Hepatocyte (in vitro differentiated cells): Measurements from ENCODE around the gene HS3ST1. TPM values are rescaled to one million over a fixed set of nuclear protein-coding genes. Genes with fewer than 3 reads are reported as not detected.
"Not testable (repeated sequence)": the region's sequence is repeated elsewhere in the genome, so short reads cannot be mapped to it uniquely, and the experiment has no call there.

ENCODE experiments used
- DNase-seq: peaks from one replicate; pipeline ENCODE4 v3.0.0-alpha.2; 2016; ENCODE audit warnings: low spot score
- H2AFZ ChIP-seq: fragments of 200-600 bp; sonication (generic); 2 replicates; pipeline ENCODE4 v1.6.0; 2016; ENCODE audit warnings: antibody characterized with exemption, mild to moderate bottlenecking
- H3K27ac ChIP-seq: fragments of 200-600 bp; sonication (generic); 2 replicates; pipeline ENCODE4 v1.5.1; 2016; ENCODE audit warnings: mild to moderate bottlenecking
- H3K27me3 ChIP-seq: fragments of 200-600 bp; sonication (generic); 2 replicates; pipeline ENCODE4 v1.6.1; 2016
- H3K36me3 ChIP-seq: fragments of 200-600 bp; sonication (generic); replicated peaks from 2 replicates; pipeline ENCODE4 v1.5.1; 2016; ENCODE audit warnings: low read depth; ENCODE audit not compliant: insufficient read depth
- H3K4me1 ChIP-seq: fragments of 200-600 bp; sonication (generic); 2 replicates; pipeline ENCODE4 v1.5.1; 2016; ENCODE audit warnings: mild to moderate bottlenecking, moderate library complexity; ENCODE audit not compliant: insufficient read depth
- H3K4me2 ChIP-seq: fragments of 200-600 bp; sonication (generic); 2 replicates; pipeline ENCODE4 v1.6.0; 2016
- H3K4me3 ChIP-seq: fragments of 200-600 bp; sonication (generic); 2 replicates; pipeline ENCODE4 v1.5.1; 2016; ENCODE audit warnings: mild to moderate bottlenecking
- H3K79me2 ChIP-seq: fragments of 200-600 bp; sonication (generic); 2 replicates; pipeline ENCODE4 v1.6.0; 2017; ENCODE audit warnings: mild to moderate bottlenecking
- H3K9me2 ChIP-seq: fragments of 200-600 bp; sonication (generic); replicated peaks from 2 replicates; pipeline ENCODE4 v1.6.0; 2017; ENCODE audit warnings: mild to moderate bottlenecking; ENCODE audit not compliant: insufficient read depth
- H3K9me3 ChIP-seq: fragments of 200-600 bp; sonication (generic); 2 replicates; pipeline ENCODE4 v1.5.1; 2016; ENCODE audit warnings: low read depth, mild to moderate bottlenecking
- H4K20me1 ChIP-seq: fragments of 200-600 bp; sonication (generic); 2 replicates; pipeline ENCODE4 v1.6.0; 2016; ENCODE audit warnings: mild to moderate bottlenecking; ENCODE audit not compliant: insufficient read depth, poor library complexity, severe bottlenecking
- EZH2 ChIP-seq: fragments of 200-600 bp; sonication (generic); IDR thresholded peaks from 2 replicates; pipeline ENCODE4 v1.6.1; 2016; ENCODE audit warnings: antibody characterized with exemption, mild to moderate bottlenecking, borderline replicate concordance
- EZH2phosphoT487 ChIP-seq: fragments of 200-600 bp; sonication (generic); IDR thresholded peaks from one replicate; pipeline ENCODE4 v1.6.1; 2018; ENCODE audit warnings: antibody characterized with exemption, mild to moderate bottlenecking, low read depth, moderate library complexity; ENCODE audit not compliant: unreplicated experiment, severe bottlenecking
- WGBS: methylation state at CpG from one replicate; pipeline ENCODE4 v1.1.6; 2016; ENCODE audit warnings: low lambda C conversion rate; ENCODE audit errors: missing lambda C conversion rate; 5-methylcytosine and 5-hydroxymethylcytosine counted together
- polyA plus RNA-seq: library from polyadenylated mRNA; unstranded; fragments of >200 nt; fragmentation: Nextera tagmentation; extraction: Ambion mirVana; gene quantifications from 2 replicates; pipeline ENCODE4 v1.2.1, GENCODE V29; 2016
- total RNA-seq: library from RNA; depleted of rRNA; stranded (reverse); fragments of >200 nt; gene quantifications from 2 replicates; pipeline ENCODE4 v1.2.3, GENCODE V29; 2014
- TF ChIP-seq, protein P1 (sequence below): fragments of 200-600 bp; sonication (generic); IDR thresholded peaks from 2 replicates; pipeline ENCODE4 v1.5.1; 2016; ENCODE audit warnings: antibody characterized with exemption, mild to moderate bottlenecking; ENCODE audit not compliant: poor library complexity

Gene HS3ST1
- total and polyA plus RNA-seq, 2 experiments from 2014 or later = 1.5 to 7.4 TPM

- no peak for DNase-seq
- H2AFZ ChIP-seq = no peak overlapping the region
- no peaks in the 10 kb centered on the region for H3K27me3 ChIP-seq
- WGBS = 91% methylated on average over 5 of the region's 5 CpGs
- no peak overlapping the region for H3K4me2 ChIP-seq
- TF ChIP-seq EZH2 (no peak), EZH2phosphoT487 (no peak)
- TF ChIP-seq, protein P1, sequence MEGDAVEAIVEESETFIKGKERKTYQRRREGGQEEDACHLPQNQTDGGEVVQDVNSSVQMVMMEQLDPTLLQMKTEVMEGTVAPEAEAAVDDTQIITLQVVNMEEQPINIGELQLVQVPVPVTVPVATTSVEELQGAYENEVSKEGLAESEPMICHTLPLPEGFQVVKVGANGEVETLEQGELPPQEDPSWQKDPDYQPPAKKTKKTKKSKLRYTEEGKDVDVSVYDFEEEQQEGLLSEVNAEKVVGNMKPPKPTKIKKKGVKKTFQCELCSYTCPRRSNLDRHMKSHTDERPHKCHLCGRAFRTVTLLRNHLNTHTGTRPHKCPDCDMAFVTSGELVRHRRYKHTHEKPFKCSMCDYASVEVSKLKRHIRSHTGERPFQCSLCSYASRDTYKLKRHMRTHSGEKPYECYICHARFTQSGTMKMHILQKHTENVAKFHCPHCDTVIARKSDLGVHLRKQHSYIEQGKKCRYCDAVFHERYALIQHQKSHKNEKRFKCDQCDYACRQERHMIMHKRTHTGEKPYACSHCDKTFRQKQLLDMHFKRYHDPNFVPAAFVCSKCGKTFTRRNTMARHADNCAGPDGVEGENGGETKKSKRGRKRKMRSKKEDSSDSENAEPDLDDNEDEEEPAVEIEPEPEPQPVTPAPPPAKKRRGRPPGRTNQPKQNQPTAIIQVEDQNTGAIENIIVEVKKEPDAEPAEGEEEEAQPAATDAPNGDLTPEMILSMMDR = no peak
- H4K20me1 ChIP-seq = no peaks in the 10 kb centered on the region
- no peak overlapping the region for H3K4me3 ChIP-seq
- no peaks in the 10 kb centered on the region for H3K36me3 ChIP-seq
- H3K4me1 ChIP-seq = no peaks in the 10 kb centered on the region
- no peaks in the 10 kb centered on the region for H3K9me2 ChIP-seq
- H3K9me3 ChIP-seq = no peaks in the 10 kb centered on the region
- no peaks in the 10 kb centered on the region for H3K79me2 ChIP-seq
- no peak overlapping the region for H3K27ac ChIP-seq
Measured at GRCh38 chr4:11397819-11398610, 30.7 kb downstream of the HS3ST1 start.

DNA sequence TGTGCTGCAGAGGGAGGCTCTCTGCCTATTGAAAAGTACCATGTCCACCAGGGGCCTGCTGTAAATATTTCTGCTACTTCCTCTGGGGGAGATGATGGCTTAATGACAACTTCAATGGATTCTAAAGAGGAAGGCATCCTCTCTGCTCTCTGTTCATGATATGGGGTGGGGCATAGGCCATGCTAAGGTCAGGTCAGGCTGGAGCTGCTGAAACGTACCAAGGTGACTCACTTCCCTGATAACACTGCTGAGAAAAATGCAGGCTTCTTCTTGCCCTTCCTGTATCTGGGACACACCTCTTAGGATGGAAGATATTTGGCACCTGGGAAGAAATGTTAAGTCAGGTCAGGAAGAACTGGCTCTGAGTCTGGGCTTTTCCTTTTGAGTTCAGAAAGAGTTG is 31.5 kb downstream of the HS3ST1 start:
- peak; percentile 17 for DNase-seq
- no peak overlapping the region for H3K4me3 ChIP-seq
- no peaks in the 10 kb centered on the region for H3K27me3 ChIP-seq
- H3K4me1 ChIP-seq = no peaks in the 10 kb centered on the region
- no peak overlapping the region for H2AFZ ChIP-seq
- H3K4me2 ChIP-seq = no peak overlapping the region
- H3K36me3 ChIP-seq = no peaks in the 10 kb centered on the region
- H3K79me2 ChIP-seq = no peaks in the 10 kb centered on the region
- no peaks in the 10 kb centered on the region for H3K9me3 ChIP-seq
- H4K20me1 ChIP-seq = no peaks in the 10 kb centered on the region
- no peak overlapping the region for H3K27ac ChIP-seq
- WGBS = 15% methylated on average over 1 of the region's 1 CpG
- no peak for TF ChIP-seq EZH2
- no peak for TF ChIP-seq EZH2phosphoT487
- TF ChIP-seq, protein P1 = no peak
- no peaks in the 10 kb centered on the region for H3K9me2 ChIP-seq

- no peak overlapping the region for H3K4me2 ChIP-seq
- no peak overlapping the region for H3K4me3 ChIP-seq
- DNase-seq = no peak
- H3K27me3 ChIP-seq = no peaks in the 10 kb centered on the region
- no peaks in the 10 kb centered on the region for H3K36me3 ChIP-seq
- H3K9me3 ChIP-seq = no peaks in the 10 kb centered on the region
- H3K9me2 ChIP-seq = no peaks in the 10 kb centered on the region
- no peaks in the 10 kb centered on the region for H3K79me2 ChIP-seq
- TF ChIP-seq, protein P1 = no peak
- no peak for TF ChIP-seq EZH2phosphoT487
- no peak for TF ChIP-seq EZH2
- H4K20me1 ChIP-seq = no peaks in the 10 kb centered on the region
- no peak overlapping the region for H2AFZ ChIP-seq
- H3K4me1 ChIP-seq = no peaks in the 10 kb centered on the region
- no peak overlapping the region for H3K27ac ChIP-seq
- 95% methylated on average over 2 of the region's 2 CpGs for WGBS
Measured at GRCh38 chr4:11393551-11393950, 35.1 kb downstream of the HS3ST1 start.

GRCh38 chr4:11384072-11384471 is 44.6 kb downstream of the HS3ST1 start:
- not testable (repeated sequence) for H3K79me2 ChIP-seq, H3K27me3 ChIP-seq, DNase-seq, H4K20me1 ChIP-seq, H3K4me1 ChIP-seq, H3K4me3 ChIP-seq, H3K36me3 ChIP-seq, H2AFZ ChIP-seq, H3K4me2 ChIP-seq, H3K27ac ChIP-seq, H3K9me2 ChIP-seq, H3K9me3 ChIP-seq
- 75% methylated on average over 14 of the region's 15 CpGs for WGBS
